HG03354 (cell line): ENCODE data around the gene NFILZ.
A peak's percentile ranks its signal among the peaks of the same experiment; 100 is the strongest.

Experiments used
- ATAC-seq: cut with Tn5 transposase; IDR thresholded peaks from one replicate; pipeline ENCODE4 v1.9.1; 2021; ENCODE audit warnings: mild to moderate bottlenecking; ENCODE audit not compliant: unreplicated experiment, poor library complexity, severe bottlenecking

NFILZ gene

GRCh38 chr19:8629996-8630683, at the start of gene NFILZ:
TSS of gene NFILZ (plus strand) at chr19:8630633. CDS start at chr19:8676766, 46,133 bp downstream.
- no peak for ATAC-seq

GRCh38 chr19:8580710-8581281, 49.6 kb upstream of the NFILZ start:
- ATAC-seq: peak; percentile 70

GRCh38 chr19:8584965-8585893, 45.2 kb upstream of the NFILZ start:
- ATAC-seq: no peak

- ATAC-seq: no peak
These were observed 44.3 kb upstream of the NFILZ start for GRCh38 chr19:8585894-8586750.

GRCh38 chr19:8589177-8589714, 41.2 kb upstream of the NFILZ start:
- no peak for ATAC-seq

- ATAC-seq: no peak
These were observed 38.0 kb upstream of the NFILZ start for GRCh38 chr19:8592231-8593009.

GRCh38 chr19:8593931-8594330, 36.5 kb upstream of the NFILZ start:
- no peak for ATAC-seq

- ATAC-seq: no peak
These were observed 34.8 kb upstream of the NFILZ start for GRCh38 chr19:8595651-8596050.

GRCh38 chr19:8596168-8596567, 34.3 kb upstream of the NFILZ start:
- ATAC-seq: no peak

GRCh38 chr19:8600064-8600463, 30.4 kb upstream of the NFILZ start:
- no peak for ATAC-seq

GRCh38 chr19:8600816-8601215, 29.6 kb upstream of the NFILZ start:
- ATAC-seq: no peak

GRCh38 chr19:8601796-8602195, 28.6 kb upstream of the NFILZ start:
- no peak for ATAC-seq

GRCh38 chr19:8605514-8605913, 24.9 kb upstream of the NFILZ start:
- ATAC-seq: no peak

GRCh38 chr19:8607386-8607785, 23.0 kb upstream of the NFILZ start:
- no peak for ATAC-seq

GRCh38 chr19:8608941-8609278, 21.5 kb upstream of the NFILZ start:
- ATAC-seq: no peak

GRCh38 chr19:8609279-8610040, 21.0 kb upstream of the NFILZ start:
- no peak for ATAC-seq

- ATAC-seq: no peak
These were observed 20.1 kb upstream of the NFILZ start, which contains the start of gene ADAMTS10 for GRCh38 chr19:8610041-8610935. TSS of gene ADAMTS10 (minus strand) at chr19:8610715. CDS start at chr19:8605710, 5,005 bp downstream.
